Muscle layer of colon (tissue), 2 donors: Measurements from ENCODE around the gene KCNMA1.
A peak's percentile ranks its signal among the peaks of the same experiment; 100 is the strongest.

ENCODE experiments used
- H3K27ac ChIP-seq: one replicate; pipeline ENCODE4 v1.7.0; 2013; ENCODE audit warnings: low read depth, mild to moderate bottlenecking, low read length, moderate library complexity
- H3K27me3 ChIP-seq, 2 donors: one replicate each; pipeline ENCODE4 v1.7.0; 2013; ENCODE audit warnings: low read length in 2 of 2, mild to moderate bottlenecking in 2 of 2; ENCODE audit not compliant: insufficient read depth in 2 of 2, control insufficient read depth in 1 of 2
- H3K36me3 ChIP-seq: one replicate; pipeline ENCODE4 v1.7.0; 2013; ENCODE audit warnings: mild to moderate bottlenecking, low read length; ENCODE audit not compliant: insufficient read depth
- H3K4me1 ChIP-seq: one replicate; pipeline ENCODE4 v1.7.0; 2013; ENCODE audit warnings: mild to moderate bottlenecking, low read length; ENCODE audit not compliant: insufficient read depth
- H3K4me3 ChIP-seq, 2 donors: one replicate each; pipeline ENCODE4 v1.7.0; 2013; ENCODE audit warnings: low read length in 2 of 2, low read depth in 1 of 2, mild to moderate bottlenecking in 1 of 2, moderate library complexity in 1 of 2
- H3K9ac ChIP-seq: one replicate; pipeline ENCODE4 v1.7.0; 2013; ENCODE audit warnings: low read length
- H3K9me3 ChIP-seq: one replicate; pipeline ENCODE4 v1.7.0; 2013; ENCODE audit warnings: mild to moderate bottlenecking, low read length
- donor health status: abdominal sarcoma.
- donor health status: Adenocarcinoma of cecum.

The KCNMA1 gene

DNA sequence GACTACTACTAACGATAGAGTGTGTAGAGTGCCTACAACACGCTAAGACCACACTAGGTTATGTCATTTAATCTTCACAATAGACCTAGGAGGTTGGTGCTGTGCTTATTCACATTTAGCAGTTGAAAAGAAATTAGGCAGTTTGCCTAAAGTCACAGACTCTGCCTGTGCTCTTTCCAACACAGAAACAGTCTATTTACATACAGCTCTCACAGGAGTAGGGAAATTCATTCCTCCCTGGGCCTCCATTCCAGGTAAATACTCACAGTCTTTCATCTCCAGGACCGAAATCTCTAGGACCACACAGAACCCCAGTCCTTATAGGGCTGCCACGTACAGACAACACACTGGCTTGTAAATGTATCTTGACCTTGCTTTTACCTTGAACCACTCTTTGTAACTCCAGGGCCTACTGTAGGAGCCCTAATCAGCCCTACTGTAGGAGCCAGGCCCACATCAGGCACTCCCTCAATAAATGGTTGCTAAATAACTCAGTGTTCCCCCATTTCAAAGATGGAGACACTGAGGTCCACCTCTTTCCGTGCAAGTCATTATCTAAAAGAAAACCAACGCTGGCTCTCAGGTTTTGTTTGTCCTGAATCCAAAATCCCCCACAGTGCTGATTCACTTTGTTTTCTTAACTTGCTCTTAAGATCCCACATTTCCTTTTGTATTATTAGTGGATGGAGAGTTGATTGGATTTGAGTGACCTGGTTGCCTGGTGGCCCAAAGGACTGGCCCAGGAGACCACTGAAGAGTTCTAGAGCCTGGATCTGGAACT, 146.9 kb downstream of the KCNMA1 start:
- H3K9ac ChIP-seq: no peak overlapping the region
- H3K4me3 ChIP-seq: no peak overlapping the region
- H3K9me3 ChIP-seq: no peaks in the 10 kb centered on the region
- H3K4me1 ChIP-seq: peaks cover 17% of the 10 kb centered on the region
- H3K27me3 ChIP-seq: no peaks in the 10 kb centered on the region
- H3K27ac ChIP-seq: no peak overlapping the region
- peaks cover 6% of the 10 kb centered on the region for H3K36me3 ChIP-seq

DNA sequence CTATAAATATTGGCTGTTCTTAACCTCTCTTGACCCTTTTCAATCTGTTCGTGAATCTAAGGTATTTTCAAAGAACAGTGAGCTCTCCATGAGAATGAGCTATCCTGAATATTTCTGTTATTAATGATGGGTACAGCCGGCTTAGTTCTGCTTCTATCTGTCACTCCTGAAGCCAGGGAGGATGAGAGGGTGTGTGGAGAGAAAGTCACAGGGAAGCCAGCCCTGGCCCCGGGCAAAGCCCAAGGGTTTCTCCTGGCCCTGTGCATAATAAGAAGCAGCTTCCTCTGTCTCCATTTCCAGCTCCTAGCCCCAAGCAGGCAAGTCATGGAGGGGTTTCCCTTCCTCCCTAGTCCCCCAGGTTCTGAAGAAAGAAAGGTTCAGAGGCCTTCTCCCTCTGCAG, 151.1 kb downstream of the KCNMA1 start:
- H3K9ac ChIP-seq: no peak overlapping the region
- H3K27ac ChIP-seq: no peak overlapping the region
- no peaks in the 10 kb centered on the region for H3K27me3 ChIP-seq
- no peaks in the 10 kb centered on the region for H3K36me3 ChIP-seq
- H3K9me3 ChIP-seq: no peaks in the 10 kb centered on the region
- H3K4me1 ChIP-seq: peaks cover 12% of the 10 kb centered on the region
- H3K4me3 ChIP-seq: no peak overlapping the region

DNA sequence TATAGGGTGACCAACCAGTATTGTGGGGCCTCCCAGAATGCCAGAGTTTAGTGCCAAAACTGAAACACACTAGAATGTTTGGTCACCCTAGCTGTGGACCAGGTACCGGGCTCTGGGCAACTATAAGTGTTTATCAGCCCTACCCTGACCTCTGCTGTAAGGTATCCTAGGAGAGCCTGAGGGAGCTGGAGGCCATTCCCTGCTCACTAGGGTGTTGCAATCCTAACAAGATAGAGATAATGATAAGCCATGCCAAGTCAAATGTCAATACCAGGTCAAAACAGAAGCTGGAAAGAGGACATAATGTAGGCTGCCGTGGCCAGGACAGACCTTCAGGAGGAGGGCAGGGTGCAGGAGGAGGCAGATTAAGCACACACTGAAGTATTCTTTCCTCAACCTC, 151.8 kb downstream of the KCNMA1 start:
- no peaks in the 10 kb centered on the region for H3K9me3 ChIP-seq
- H3K4me3 ChIP-seq: no peak overlapping the region
- H3K4me1 ChIP-seq: peaks cover 12% of the 10 kb centered on the region
- no peaks in the 10 kb centered on the region for H3K27me3 ChIP-seq
- no peak overlapping the region for H3K27ac ChIP-seq
- no peak overlapping the region for H3K9ac ChIP-seq
- no peaks in the 10 kb centered on the region for H3K36me3 ChIP-seq

DNA sequence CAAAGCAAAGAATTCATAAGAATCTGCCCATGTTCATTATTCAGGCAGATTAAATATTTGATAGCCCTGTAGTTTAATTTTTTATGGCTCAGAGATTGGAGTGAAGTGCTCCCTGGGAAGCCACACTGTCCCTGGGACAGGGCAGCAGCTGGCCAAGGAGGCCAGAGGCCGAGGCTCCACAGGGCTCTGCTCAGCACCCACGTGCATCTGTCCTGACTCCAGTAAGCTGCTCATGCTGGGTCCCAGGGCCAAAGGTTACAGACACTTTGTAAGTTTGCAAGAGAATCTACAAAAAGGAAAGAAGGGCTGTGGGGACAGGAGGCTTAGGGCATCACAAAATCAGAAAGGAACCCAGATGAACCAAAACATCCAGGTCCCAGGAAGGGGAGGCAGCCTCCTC, 155.5 kb downstream of the KCNMA1 start:
- Histone ChIP-seq H3K36me3 (no peaks in the 10 kb centered on the region), H3K4me1 (peaks cover 46% of the 10 kb centered on the region), H3K9me3 (no peaks in the 10 kb centered on the region), H3K4me3 (no peak overlapping the region), H3K9ac (no peak overlapping the region), H3K27me3 (no peaks in the 10 kb centered on the region), H3K27ac (no peak overlapping the region)

DNA sequence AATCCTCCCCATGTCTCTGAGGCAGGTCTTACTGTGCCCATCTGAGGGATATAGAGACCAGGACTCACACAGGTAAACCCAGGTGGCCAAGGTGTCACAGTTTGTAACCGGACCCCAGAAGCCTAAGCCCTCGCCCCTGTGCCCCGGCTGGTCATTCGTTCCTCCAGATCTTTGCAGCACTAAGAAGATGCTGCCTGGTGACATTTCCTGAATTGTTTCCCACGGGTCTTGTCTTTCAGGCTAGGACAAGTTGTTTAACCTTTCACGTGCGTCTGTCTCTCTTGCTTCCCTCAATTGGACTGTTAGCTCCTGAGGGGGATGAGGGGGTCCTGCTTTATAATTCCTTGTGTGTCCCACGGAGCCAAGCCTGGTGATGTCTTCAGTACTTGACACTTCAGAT, 158.0 kb downstream of the KCNMA1 start:
- Histone ChIP-seq H3K4me3 (no peak overlapping the region), H3K27me3 (no peaks in the 10 kb centered on the region), H3K9me3 (no peaks in the 10 kb centered on the region), H3K4me1 (peaks cover 46% of the 10 kb centered on the region), H3K36me3 (no peaks in the 10 kb centered on the region), H3K9ac (peak overlapping the region; percentile 5), H3K27ac (no peak overlapping the region)

DNA sequence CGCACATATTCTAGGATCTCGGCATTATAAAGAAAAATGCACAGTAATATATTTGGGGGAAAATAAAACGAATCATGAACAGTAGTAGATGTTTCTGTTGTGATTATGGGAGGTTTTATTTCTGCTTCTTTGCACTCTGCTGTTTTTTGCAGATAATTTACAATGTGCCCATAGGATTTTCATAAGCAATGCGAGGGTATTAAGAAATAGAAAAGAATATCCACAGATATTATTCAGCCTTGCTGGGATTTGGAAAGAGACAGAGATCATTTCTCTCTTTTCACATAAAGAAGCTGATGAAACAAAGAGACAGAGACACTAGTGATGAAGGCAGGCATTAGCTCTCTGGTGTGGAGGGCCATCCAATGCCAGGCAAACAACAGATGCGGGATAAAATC, 158.6 kb downstream of the KCNMA1 start:
- no peak overlapping the region for H3K27ac ChIP-seq
- peaks cover 46% of the 10 kb centered on the region for H3K4me1 ChIP-seq
- H3K27me3 ChIP-seq: no peaks in the 10 kb centered on the region
- H3K4me3 ChIP-seq: no peak overlapping the region
- no peaks in the 10 kb centered on the region for H3K36me3 ChIP-seq
- H3K9me3 ChIP-seq: no peaks in the 10 kb centered on the region
- H3K9ac ChIP-seq: no peak overlapping the region

DNA sequence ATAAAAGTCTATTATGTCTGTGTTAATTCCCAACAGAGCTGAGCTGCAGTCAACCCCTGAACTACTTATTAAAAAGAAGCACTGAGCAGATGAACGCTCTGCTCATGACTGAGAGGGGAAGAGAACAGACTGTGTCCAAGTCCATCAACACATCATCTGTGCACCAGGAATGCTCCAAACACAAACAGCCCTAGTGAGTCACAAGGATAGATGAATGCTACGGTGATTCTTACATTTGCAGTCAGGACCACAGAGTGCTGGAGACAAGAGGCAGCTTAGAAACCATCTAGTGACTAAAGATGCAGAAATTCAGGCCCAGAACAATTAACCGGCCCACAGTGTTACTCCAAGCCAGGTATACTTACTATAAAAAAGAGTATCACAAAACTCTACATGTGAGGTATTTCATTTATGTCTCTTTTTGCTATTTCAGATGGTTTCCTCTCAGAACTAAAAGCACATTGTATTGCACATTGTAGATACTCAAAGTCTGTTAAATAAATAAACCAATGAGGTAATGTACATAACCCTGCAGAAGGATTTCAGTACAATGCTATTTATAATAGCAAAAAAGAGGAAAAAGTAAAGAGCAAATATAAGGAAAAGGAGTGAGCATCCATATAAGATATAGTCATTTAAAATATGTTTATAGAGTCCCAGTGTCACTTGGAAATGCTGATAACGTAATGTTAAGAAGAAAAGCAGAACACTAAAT, 159.2 kb downstream of the KCNMA1 start:
- no peaks in the 10 kb centered on the region for H3K9me3 ChIP-seq
- peaks cover 46% of the 10 kb centered on the region for H3K4me1 ChIP-seq
- H3K27me3 ChIP-seq: no peaks in the 10 kb centered on the region
- no peak overlapping the region for H3K4me3 ChIP-seq
- no peak overlapping the region for H3K9ac ChIP-seq
- no peak overlapping the region for H3K27ac ChIP-seq
- H3K36me3 ChIP-seq: no peaks in the 10 kb centered on the region

DNA sequence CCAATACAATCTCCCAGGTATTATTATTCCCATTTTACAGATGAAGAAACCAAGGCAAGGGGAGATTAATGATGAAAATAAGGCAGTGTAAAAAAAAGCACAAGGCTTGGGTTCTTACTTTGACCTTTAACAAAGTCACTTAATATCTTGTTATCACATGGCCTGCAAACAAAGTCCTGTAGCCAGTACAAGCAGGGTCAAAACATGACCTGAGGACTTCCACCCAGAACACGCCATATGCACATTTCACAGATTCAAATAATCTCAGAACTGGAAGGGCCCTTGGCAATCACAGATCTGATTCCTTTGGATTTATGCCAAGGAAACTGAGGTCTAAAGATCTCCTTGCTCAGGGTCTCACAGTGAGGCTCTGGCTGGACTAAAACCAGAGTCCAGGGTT, 162.1 kb downstream of the KCNMA1 start:
- no peaks in the 10 kb centered on the region for H3K9me3 ChIP-seq
- H3K4me1 ChIP-seq: peaks cover 31% of the 10 kb centered on the region
- H3K27ac ChIP-seq: no peak overlapping the region
- H3K36me3 ChIP-seq: no peaks in the 10 kb centered on the region
- H3K9ac ChIP-seq: no peak overlapping the region
- H3K4me3 ChIP-seq: no peak overlapping the region
- no peaks in the 10 kb centered on the region for H3K27me3 ChIP-seq

DNA sequence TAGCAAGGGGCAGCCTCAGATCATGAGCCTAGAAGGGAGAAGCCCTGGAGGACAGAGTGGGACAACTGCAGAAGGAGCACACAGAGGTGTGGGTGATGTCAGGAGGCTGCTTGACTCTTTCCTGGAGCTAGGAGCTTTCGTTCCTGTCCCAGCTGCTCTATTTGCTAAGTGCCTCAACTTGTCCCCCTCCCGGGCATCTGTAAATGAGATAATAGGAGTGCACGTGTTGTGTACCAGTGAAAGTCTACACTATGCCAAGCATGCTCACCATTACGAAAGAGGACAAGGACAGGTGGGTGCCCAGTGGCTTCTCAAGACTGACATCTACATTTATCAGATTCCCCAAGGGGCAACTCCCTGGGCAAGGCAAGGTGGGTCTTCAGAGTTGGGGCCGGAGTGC, 162.7 kb downstream of the KCNMA1 start:
- no peak overlapping the region for H3K9ac ChIP-seq
- H3K27me3 ChIP-seq: no peaks in the 10 kb centered on the region
- H3K36me3 ChIP-seq: no peaks in the 10 kb centered on the region
- peaks cover 25% of the 10 kb centered on the region for H3K4me1 ChIP-seq
- no peak overlapping the region for H3K27ac ChIP-seq
- H3K4me3 ChIP-seq: no peak overlapping the region
- H3K9me3 ChIP-seq: no peaks in the 10 kb centered on the region

DNA sequence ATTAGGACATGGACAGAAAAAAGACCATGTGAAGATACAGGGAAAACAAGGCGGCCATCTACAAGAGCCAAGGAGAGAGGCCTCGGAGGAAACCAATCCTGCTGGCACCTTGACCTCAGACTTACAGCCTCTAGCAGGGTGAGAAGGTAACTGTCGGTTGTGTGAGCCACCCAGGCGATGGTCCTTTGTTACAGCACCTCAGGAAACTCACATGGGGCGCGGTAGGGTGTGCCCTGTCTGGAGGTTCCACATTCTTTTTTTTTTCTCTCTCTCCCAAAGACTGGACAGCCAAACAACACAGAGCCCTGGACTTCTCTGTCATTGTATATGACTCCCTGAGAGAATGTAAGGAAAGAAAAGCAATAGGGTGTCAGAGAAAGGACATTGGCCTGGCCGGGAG, 163.2 kb downstream of the KCNMA1 start:
- H3K4me1 ChIP-seq: peaks cover 20% of the 10 kb centered on the region

DNA sequence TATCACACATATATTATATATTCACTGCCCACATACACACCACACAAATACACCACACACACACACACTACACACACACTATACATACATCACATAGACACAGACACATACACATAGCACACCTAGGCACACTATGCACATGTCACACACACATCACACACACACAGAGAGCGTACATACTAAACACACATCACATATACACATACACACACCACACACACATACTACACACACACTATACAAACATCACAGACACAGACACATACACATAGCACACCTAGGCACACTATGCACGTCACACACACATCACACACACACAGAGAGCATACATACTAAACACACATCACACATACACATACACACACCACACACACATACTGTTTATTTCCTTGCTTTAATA, 165.5 kb downstream of the KCNMA1 start:
- no peaks in the 10 kb centered on the region for H3K9me3 ChIP-seq
- H3K4me3 ChIP-seq: no peak overlapping the region
- H3K4me1 ChIP-seq: no peaks in the 10 kb centered on the region
- no peak overlapping the region for H3K9ac ChIP-seq
- no peaks in the 10 kb centered on the region for H3K27me3 ChIP-seq
- H3K27ac ChIP-seq: no peak overlapping the region
- H3K36me3 ChIP-seq: no peaks in the 10 kb centered on the region

More for the DNA sequence above, 163.2 kb downstream of the KCNMA1 start:
- Histone ChIP-seq H3K9me3 (no peaks in the 10 kb centered on the region), H3K9ac (no peak overlapping the region), H3K27ac (no peak overlapping the region), H3K36me3 (no peaks in the 10 kb centered on the region), H3K4me3 (no peak overlapping the region), H3K27me3 (no peaks in the 10 kb centered on the region)
